ENCODE data around the gene AIFM3. TPM values are rescaled to one million over a fixed set of nuclear protein-coding genes. Genes with fewer than 3 reads are reported as not detected.

AIFM3 gene
- total RNA-seq, 3 donors from 2014 or later = 73.1 to 239 (median 181) TPM

GRCh38 chr22:20979243-20979809 lies 12.3 kb downstream of the AIFM3 start:
- no peak for TF ChIP-seq CTCF (IDR thresholded peaks at IDR 0.05)
- peak; percentile 86 to 90 (median 89) for DNase-seq
- Histone ChIP-seq H3K9me3 (peaks cover 5% of the 10 kb centered on the region), H3K36me3 (ENCODE audit: low read depth) (no peaks in the 10 kb centered on the region), H3K4me3 (no peak overlapping the region), H3K4me1 (ENCODE audit: low read depth) (peaks cover 27% of the 10 kb centered on the region)
- ATAC-seq = peak; percentile 75
- intact Hi-C loops (cut with DNase I, micrococcal nuclease) = no loop called here

GRCh38 chr22:20979940-20980453 lies 12.9 kb downstream of the AIFM3 start:
- no peaks in the 10 kb centered on the region for H3K36me3 ChIP-seq (ENCODE audit: low read depth)
- ATAC-seq (no peak), DNase-seq (peak in 1 of 3 donors; percentile 65)
- H3K4me3 ChIP-seq = no peak overlapping the region
- H3K4me1 ChIP-seq (ENCODE audit: low read depth) = peaks cover 27% of the 10 kb centered on the region
- H3K9me3 ChIP-seq = peaks cover 5% of the 10 kb centered on the region
- intact Hi-C loops (cut with DNase I, micrococcal nuclease) = loop anchor here in 1 of 2 donors (10.0 kb wide), 1 partner anchor 65 kb away; the partner anchor contains the start of gene CRKL
- no peak for TF ChIP-seq CTCF (IDR thresholded peaks at IDR 0.05)

- TF ChIP-seq CTCF (IDR thresholded peaks at IDR 0.05) = no peak
- H3K9me3 ChIP-seq = peaks cover 5% of the 10 kb centered on the region
- intact Hi-C loops (cut with DNase I, micrococcal nuclease) = loop anchor here in 1 of 2 donors (10.0 kb wide), 1 partner anchor 66 kb away; the partner anchor contains the start of gene CRKL
- DNase-seq (no peak), ATAC-seq (no peak)
- no peaks in the 10 kb centered on the region for H3K36me3 ChIP-seq (ENCODE audit: low read depth)
- H3K4me1 ChIP-seq (ENCODE audit: low read depth) = peaks cover 27% of the 10 kb centered on the region
- H3K4me3 ChIP-seq = no peak overlapping the region
These were observed 13.5 kb downstream of the AIFM3 start for GRCh38 chr22:20980523-20980922.

- DNase-seq (no peak), ATAC-seq (no peak)
- peak overlapping the region; percentile 47 for H3K4me3 ChIP-seq
- no peak for TF ChIP-seq CTCF (IDR thresholded peaks at IDR 0.05)
- no peaks in the 10 kb centered on the region for H3K36me3 ChIP-seq (ENCODE audit: low read depth)
- H3K9me3 ChIP-seq = peaks cover 5% of the 10 kb centered on the region
- intact Hi-C loops (cut with DNase I, micrococcal nuclease) = loop anchor here in 1 of 2 donors (10.0 kb wide), 1 partner anchor 66 kb away; the partner anchor contains the start of gene CRKL
- peaks cover 27% of the 10 kb centered on the region for H3K4me1 ChIP-seq (ENCODE audit: low read depth)
These were observed 14.1 kb downstream of the AIFM3 start for GRCh38 chr22:20980938-20981722.

- no peak for TF ChIP-seq CTCF (IDR thresholded peaks at IDR 0.05)
- peaks cover 27% of the 10 kb centered on the region for H3K4me1 ChIP-seq (ENCODE audit: low read depth)
- peak within 1 kb of the TSS; percentile 47 for H3K4me3 ChIP-seq
- intact Hi-C loops (cut with DNase I, micrococcal nuclease) = loop anchor here in 1 of 2 donors (10.0 kb wide), 1 partner anchor 67 kb away; the partner anchor contains the start of gene CRKL
- DNase-seq = peak; percentile 88 to 90 (median 89)
- peaks cover 5% of the 10 kb centered on the region for H3K36me3 ChIP-seq (ENCODE audit: low read depth)
- peak; percentile 88 for ATAC-seq
- H3K9me3 ChIP-seq = peaks cover 5% of the 10 kb centered on the region
These were observed 14.9 kb downstream of the AIFM3 start, which contains the start of gene LZTR1 for GRCh38 chr22:20981787-20982562. LZTR1 (plus strand) TSS chr22:20982297; CDS start chr22:20982372, 75 bp downstream.

All from mucosa of descending colon (tissue), 3 donors.